HG03103 (cell line): ENCODE data around the gene OLFML3.
"Not testable (repeated sequence)": the region's sequence is repeated elsewhere in the genome, so short reads cannot be mapped to it uniquely, and the experiment has no call there.

Experiments
- ATAC-seq: cut with Tn5 transposase; IDR thresholded peaks from one replicate; pipeline ENCODE4 v1.9.1; 2021; ENCODE audit warnings: low read depth; ENCODE audit not compliant: unreplicated experiment

Gene OLFML3

GRCh38 chr1:113990530-113990929, 11.3 kb downstream of the OLFML3 start:
- no peak for ATAC-seq

DNA sequence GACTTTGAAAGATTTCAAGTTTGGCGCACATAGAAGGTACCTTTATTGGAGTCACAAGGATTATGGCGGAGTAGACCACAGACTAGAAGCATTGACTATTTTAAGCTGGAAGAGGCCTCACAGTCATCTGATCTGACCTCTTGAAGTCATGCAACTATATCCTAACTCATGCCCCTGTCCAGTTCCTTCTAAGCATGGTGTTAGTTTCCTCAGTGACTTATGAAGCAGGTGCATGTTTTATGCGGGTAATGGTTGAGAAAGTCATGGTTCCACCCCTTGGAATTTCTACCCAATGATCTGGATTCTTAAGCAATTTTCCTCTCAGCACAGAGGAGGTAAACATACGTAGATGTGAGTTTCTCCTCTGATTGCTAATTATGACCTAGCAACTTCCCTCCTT, 11.7 kb downstream of the OLFML3 start:
- no peak for ATAC-seq

GRCh38 chr1:113991467-113991997, 12.3 kb downstream of the OLFML3 start:
- ATAC-seq = no peak

DNA sequence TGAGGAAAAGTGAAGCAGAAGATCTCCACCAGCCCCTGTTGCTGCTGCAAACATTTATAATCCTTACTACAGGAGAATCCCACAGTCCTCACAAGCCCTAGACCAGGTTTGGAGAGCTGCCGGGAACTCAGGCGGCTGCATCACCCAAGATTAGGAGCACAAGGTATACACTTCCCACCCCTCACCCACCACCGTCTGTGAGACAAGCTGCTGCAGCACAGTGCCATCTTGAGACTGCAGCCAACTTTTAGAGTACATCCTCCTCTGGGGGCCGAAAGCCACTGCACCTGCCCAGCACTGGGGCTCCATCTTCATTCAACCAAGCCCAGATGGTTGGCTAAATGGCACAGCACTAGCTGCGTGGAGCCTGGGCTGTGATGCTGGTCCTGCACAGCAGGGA, 13.8 kb downstream of the OLFML3 start:
- no peak for ATAC-seq

DNA sequence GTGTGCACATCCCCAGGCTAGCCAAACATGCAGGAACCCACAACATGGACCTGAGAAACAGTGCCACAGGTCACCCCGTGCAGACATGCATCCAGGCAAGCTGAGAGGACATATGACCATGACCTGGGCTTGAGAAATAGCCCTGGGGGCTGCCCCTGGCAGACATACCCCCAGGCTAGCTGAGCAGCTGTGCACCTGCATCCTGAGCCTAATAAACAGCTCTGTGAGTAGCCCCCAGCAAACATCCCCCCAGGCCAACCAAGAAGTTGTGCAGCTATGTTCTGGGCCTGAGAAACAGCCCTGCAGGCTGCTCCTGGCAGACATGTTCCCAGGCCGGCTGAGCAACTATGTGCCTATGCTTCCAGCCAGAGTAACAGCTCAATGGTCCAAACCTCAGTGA, 14.5 kb downstream of the OLFML3 start:
- no peak for ATAC-seq

GRCh38 chr1:113995382-113995781, 16.1 kb downstream of the OLFML3 start:
- ATAC-seq = no peak

GRCh38 chr1:113998361-113998760, 19.1 kb downstream of the OLFML3 start:
- no peak for ATAC-seq

GRCh38 chr1:113999233-113999632, 20.0 kb downstream of the OLFML3 start:
- ATAC-seq = no peak

DNA sequence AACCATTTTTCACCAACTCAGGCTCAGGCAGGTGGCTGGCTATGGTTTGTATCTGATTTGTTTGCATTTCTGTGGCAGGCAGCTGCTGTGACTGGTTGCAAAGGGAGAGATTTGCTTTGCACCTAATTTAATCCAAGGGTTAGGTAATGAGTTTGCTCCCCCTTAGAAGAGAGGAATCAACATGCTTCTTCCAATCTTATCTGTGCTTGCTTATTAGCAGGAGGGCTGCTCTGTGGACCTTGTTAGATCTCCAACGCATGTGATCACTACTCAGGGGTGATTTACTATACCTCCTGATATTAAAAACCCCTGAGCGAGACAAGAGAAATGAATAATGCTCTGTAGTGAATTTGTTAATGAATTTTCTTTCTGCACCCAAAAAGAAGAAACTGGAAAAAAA, 20.5 kb downstream of the OLFML3 start:
- ATAC-seq = no peak

DNA sequence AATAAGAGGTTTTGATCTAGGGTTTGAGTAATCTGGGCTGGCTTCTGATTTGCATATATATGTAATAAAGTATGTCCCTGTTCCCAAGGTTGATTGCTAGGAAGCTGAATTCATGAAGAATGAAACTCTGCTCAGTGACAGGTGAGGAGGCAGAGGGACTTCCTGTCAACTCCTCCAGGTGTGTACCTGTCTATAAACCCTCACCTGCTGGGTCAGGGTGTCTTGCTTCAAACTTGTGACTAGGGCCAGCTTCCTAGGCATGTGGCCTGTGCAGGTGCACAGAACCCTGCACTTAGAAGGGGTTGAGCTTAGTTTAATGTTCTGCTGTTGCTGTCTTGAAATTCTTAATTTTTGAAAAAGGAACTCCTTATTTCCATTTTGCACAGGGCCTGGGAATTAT, 21.1 kb downstream of the OLFML3 start:
- ATAC-seq = no peak

- ATAC-seq = no peak
Measured at GRCh38 chr1:114002492-114003239, 23.4 kb downstream of the OLFML3 start.

- ATAC-seq = no peak
Measured at GRCh38 chr1:114003431-114003830, 24.2 kb downstream of the OLFML3 start.

DNA sequence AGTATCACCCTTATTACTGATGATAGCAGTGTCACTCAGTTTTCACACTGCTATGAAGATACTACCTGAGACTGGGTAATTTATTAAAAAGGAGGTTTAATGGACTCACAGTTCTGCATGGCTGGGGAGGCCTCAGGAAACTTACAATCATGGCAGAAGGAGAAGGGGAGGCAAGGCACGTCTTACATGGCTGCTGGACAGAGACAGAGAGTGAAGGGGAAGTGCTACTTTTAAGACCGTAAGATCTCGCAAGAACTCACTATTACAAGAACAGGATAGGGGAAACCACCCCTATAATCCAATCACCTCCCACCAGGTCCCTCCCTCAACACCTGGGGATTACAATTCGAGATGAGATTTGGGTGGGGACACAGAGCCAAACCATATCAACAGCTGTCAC, 27.6 kb downstream of the OLFML3 start:
- ATAC-seq = not testable (repeated sequence)

DNA sequence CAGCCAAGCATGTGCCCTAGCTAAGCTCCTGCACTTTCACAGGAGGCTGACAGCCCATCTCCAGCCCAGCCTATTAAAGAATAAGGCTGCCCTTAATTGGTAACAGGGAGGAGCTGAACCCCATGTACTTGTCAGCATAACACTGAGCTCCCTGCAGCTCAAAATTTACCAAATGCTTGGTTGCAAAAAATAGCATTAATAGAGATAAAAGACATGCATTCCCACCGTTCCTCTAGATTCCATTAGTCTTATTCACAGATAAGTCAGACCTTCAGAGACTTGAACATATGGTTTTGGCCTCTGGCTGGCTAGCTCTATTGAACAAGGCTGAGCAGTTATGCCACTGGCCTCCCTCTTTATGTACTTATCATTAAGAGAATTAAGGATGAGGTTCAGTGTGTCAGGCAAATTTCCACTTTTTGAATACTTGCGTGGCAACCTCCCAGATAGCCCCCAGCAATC, 29.2 kb downstream of the OLFML3 start:
- no peak for ATAC-seq

DNA sequence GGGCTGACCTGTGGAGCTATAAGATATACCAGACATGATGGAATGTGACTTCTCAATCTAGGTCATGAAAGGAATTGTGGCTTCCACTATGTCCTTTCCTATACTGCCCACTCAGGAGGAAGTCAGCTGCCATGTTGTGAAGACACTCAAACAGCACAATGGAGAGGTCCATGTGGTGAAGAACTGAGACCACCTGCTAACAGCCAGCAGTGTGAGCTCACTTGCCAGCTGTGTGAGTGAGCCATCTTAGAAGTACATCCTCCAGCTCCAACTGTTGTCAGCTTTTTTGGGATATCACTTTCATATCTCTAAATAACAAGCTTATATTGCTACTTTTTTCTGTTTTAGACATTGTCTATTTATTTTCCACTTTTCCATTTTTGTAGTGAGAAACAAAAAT, 29.7 kb downstream of the OLFML3 start:
- no peak for ATAC-seq

DNA sequence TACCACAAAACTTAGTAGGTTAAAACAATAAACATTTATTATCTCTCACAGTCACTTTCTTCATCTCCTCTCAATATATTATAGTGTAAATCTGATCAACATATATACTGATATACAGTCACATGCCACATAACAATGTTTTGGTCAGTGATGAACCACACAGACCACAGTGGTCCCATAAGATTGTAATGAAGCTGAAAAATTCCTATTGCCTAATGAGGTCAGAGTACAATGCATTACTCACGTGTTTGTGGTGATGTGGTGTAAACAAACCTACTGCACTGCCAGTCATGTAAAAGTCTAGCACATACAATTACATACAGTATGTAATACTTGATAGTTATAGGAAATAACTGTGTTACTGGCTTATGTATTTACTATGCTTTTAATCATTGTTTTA, 30.1 kb downstream of the OLFML3 start:
- no peak for ATAC-seq

- no peak for ATAC-seq
Measured at GRCh38 chr1:114010433-114011184, 31.3 kb downstream of the OLFML3 start.

GRCh38 chr1:114011796-114012195, 32.5 kb downstream of the OLFML3 start:
- ATAC-seq = no peak

DNA sequence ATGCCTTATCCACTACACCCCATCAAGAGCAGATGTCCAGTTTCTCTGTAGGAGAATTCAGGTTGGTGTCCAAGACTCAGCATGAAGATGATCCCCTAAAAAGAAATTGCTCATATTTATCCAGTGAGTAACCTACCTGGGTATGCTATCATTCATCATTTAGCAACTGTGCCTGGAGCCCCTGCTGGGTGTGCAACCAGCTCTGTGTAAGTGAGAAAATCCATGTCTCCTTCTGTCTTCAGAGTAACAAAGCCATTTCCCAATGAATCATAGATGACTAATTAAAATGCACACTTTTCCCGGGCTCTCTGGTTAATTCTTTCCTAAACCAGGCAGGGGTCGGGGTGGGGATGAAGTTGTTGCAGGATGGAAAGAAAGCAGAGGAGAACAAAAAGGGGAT, 35.8 kb downstream of the OLFML3 start:
- no peak for ATAC-seq

DNA sequence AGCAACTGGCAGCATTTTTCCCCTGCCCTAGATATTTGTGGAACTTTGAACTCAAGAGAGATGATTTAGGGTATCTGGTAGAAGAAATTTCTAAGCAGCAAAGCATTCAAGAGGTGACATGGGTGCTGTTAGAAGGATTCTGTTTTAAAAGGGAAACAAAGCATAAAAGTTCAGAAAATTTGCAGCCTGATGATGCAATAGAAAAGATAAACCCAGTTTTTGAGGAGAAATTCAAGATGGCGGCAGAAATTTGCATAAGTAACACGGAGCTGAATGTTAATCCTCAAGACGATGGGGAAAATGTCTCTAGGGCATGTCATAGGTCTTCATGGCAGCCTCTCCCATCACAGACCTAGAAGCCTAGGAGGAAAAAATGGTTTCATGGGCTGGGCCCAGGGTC, 40.5 kb downstream of the OLFML3 start:
- ATAC-seq = not testable (repeated sequence)

DNA sequence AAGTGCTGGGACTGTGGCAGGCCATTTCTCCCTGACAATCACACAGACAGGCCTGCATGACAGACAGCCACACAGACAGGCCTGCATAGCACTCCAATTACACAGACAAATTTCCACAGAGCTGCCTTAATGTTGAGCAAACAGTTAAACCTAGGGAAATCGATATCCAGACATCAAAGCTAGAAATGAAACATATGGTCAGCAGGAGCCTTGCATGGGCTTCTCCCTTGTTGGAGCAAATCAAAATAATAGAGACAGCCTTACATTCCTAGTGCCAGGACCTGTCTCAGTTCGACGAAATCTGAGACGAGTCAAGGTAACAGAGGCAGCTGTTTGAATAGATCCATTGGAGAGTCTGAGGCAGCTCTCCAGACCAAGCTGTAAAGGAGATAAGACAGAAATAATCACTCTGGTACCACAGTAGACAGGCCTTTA, 42.4 kb downstream of the OLFML3 start:
- no peak for ATAC-seq

DNA sequence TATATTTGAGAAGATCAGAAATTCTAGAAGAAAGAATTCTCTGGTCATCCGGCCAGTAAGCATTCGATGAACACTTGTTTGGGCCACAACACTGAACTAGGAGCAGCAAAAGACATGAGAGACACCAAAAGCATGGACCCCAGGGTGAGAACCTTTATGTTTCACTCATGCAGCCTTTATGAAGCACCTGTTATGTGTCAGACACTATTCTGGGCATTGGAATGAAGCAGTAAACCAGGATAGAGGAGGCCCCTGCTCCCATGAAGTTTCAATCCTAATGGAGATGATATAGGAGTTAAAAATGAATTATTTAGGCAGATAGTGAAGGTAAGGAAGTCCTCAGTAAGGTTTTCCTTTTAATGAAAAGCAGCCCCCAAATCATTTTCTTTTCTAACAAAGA, 43.6 kb downstream of the OLFML3 start:
- no peak for ATAC-seq
